SH-SY5Y (cell line): Measurements from ENCODE around the gene BCORL1.

ENCODE experiments used
- GATA2 ChIP-seq: IDR thresholded peaks from 2 replicates; pipeline ENCODE4 v1.6.1; 2011; ENCODE audit warnings: mild to moderate bottlenecking, low read depth, low read length
- GATA3 ChIP-seq: IDR thresholded peaks from 2 replicates; pipeline ENCODE4 v1.6.1; 2011; ENCODE audit warnings: low read depth, mild to moderate bottlenecking, low read length, moderate library complexity

The BCORL1 gene, protein sequence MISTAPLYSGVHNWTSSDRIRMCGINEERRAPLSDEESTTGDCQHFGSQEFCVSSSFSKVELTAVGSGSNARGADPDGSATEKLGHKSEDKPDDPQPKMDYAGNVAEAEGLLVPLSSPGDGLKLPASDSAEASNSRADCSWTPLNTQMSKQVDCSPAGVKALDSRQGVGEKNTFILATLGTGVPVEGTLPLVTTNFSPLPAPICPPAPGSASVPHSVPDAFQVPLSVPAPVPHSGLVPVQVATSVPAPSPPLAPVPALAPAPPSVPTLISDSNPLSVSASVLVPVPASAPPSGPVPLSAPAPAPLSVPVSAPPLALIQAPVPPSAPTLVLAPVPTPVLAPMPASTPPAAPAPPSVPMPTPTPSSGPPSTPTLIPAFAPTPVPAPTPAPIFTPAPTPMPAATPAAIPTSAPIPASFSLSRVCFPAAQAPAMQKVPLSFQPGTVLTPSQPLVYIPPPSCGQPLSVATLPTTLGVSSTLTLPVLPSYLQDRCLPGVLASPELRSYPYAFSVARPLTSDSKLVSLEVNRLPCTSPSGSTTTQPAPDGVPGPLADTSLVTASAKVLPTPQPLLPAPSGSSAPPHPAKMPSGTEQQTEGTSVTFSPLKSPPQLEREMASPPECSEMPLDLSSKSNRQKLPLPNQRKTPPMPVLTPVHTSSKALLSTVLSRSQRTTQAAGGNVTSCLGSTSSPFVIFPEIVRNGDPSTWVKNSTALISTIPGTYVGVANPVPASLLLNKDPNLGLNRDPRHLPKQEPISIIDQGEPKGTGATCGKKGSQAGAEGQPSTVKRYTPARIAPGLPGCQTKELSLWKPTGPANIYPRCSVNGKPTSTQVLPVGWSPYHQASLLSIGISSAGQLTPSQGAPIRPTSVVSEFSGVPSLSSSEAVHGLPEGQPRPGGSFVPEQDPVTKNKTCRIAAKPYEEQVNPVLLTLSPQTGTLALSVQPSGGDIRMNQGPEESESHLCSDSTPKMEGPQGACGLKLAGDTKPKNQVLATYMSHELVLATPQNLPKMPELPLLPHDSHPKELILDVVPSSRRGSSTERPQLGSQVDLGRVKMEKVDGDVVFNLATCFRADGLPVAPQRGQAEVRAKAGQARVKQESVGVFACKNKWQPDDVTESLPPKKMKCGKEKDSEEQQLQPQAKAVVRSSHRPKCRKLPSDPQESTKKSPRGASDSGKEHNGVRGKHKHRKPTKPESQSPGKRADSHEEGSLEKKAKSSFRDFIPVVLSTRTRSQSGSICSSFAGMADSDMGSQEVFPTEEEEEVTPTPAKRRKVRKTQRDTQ (N-terminal part only)

DNA sequence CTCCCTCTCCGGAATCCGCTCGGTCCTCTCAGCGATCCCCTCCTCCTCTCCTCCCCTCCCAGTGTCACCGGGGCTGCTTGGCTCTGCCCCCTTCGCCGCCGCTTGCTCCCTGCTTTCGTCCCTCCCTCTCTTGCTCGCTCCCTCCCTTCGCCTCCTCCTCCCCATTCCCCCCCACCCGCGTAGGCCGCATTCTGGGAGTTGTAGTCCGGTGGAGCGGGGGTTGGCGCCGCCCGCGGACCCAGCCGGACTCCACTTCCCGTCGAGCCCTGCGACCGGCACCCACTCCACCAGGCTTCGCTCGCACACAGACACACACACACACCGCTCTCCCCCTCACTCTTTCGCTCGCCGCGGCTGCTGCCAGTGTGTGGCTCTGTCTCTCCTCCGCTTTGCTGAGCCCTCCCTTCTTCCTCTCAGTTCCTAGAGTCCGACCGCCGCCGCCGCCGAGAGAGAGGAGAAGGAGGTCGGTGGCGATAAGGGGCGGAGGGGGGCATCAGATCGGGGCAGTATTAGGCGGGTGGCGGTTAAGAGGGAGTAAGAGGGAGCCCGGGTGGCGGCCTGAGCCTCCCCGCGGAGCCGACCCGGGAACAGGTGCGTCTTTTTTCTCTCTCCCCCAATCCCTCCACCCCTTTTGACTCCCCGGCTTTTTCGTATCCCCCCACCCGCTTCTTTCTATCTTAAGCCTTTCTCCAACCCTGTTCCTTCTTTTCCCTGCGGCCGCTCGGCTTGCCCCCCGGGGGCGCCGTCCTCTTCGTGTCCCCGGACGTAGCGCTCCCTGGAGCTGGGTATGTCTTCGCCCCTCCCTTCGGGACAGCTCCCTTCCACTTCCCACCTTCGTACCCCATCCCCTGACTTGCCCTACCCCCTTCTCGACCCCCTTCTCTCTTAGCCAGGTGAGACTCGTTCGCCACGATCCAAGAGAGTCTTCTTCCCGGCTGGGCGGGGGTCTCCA lies at the start of gene BCORL1:
Gene BCORL1 (plus strand): TSS at position 336 of the 952 bp plus-strand sequence. CDS start 22,597 bp downstream, outside the sequence.
- no peak for TF ChIP-seq GATA3
- TF ChIP-seq GATA2 = no peak

GRCh38 chrX:129932821-129933321 lies 49.6 kb upstream of the BCORL1 start:
- TF ChIP-seq GATA3 = no peak
- no peak for TF ChIP-seq GATA2

GRCh38 chrX:129933700-129934099 lies 48.7 kb upstream of the BCORL1 start:
- TF ChIP-seq GATA3 = no peak

DNA sequence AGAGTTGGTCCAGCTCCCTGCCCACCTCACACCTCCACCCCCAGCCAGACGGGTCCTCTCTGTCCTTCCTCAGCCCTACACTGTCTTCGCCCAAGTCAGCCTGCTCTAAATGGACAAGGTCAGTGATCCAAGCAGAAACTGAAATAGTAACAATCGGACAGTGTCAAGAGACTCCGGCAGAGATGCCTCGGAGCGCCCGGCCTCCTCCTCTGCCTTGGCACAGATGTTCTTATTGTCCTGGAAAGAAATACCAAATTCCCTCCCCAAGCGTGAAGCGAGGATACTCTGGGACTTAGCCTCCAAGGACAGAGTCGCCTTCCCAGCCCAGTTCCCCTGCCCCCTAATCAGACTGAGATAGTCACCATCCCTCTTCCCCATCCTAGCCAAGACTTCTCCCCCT lies 48.0 kb upstream of the BCORL1 start:
- TF ChIP-seq GATA2 (no peak), GATA3 (no peak)

DNA sequence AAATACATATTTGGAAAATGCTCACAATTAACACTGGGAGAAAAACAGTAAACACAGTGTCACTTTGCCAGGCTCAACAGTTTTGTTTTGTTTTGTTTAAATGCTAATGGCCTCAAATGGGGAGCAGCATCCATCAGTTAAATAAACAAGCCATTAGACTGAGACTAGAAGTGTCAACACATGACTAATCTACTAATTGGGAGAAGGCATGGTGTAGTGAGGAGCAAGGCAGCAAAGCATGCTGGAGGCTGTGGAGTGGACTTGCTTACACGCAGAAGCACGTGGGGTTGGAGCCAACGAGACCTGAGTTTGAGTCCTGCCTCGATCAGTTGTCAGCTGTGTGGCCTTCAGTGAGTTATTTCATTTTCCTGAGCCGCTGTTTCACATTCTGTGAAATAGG lies 47.5 kb upstream of the BCORL1 start:
- no peak for TF ChIP-seq GATA2
- TF ChIP-seq GATA3 = no peak

- TF ChIP-seq GATA3 = no peak
- TF ChIP-seq GATA2 = no peak
Measured at GRCh38 chrX:129938081-129938480, 44.4 kb upstream of the BCORL1 start.

DNA sequence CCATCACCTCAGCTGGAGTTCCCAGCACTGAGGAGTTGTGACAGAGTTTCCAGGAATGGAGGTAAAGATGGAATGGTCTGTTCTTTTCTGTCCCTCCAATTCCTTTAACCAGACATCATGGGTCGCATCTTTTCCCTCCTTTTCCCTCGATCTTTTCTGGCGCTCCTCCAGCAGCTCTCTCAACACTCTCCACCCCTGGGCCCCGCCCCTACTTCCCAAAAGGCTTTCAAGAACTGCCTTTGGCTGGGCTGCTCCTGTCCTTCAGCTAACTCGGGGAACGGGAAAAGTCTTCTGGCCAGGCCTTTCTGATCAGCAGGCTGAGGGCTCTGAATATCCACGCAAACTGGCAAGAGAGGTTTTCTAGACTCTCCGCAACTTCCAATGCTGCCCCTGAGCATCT lies 42.4 kb upstream of the BCORL1 start:
- no peak for TF ChIP-seq GATA2
- TF ChIP-seq GATA3 = no peak

- no peak for TF ChIP-seq GATA3
Measured at GRCh38 chrX:129940721-129941120, 41.7 kb upstream of the BCORL1 start.

DNA sequence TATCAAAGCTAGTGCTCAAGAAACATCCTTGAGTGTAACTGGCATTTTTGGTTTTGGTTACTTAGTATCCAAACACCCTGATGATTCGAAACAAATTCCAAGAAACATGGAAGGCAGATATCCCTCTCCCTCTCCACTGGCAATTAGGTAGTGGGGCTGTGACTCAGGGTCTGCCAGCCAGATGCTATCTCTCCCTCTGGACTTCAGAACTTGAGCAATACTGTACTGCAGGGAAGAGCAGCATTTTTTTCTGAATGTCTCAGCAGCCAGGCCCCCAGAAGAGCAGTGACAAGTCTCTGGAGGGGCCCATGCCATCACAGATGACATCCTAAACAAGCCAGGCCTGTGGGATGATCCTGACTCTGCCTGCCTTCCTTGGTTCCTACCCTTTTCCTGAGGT lies 37.3 kb upstream of the BCORL1 start:
- no peak for TF ChIP-seq GATA3
- TF ChIP-seq GATA2 = no peak

GRCh38 chrX:129953334-129953648 lies 29.1 kb upstream of the BCORL1 start:
- TF ChIP-seq GATA2 (no peak), GATA3 (no peak)

DNA sequence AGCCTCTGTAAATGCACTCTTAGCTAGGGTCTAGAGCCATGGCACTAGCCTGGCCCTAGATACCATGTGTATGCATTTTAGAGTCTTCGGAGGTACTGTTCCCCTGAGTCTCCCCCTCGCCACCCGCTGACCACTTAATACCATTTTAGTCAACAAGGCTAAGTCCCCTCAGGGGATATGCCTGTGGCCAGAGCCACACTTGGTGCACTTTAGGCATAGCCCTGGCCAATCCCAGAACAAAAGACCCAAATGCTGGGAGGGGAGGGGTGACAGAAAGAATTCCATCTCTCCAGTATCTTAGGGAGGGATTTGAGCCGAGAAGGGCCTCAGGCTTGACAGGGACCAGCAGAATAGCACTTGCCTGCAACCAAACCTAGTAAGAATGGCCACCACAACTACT lies 28.6 kb upstream of the BCORL1 start:
- TF ChIP-seq GATA2 (no peak), GATA3 (no peak)

GRCh38 chrX:129954804-129955203 lies 27.6 kb upstream of the BCORL1 start:
- TF ChIP-seq GATA3 (no peak), GATA2 (no peak)

GRCh38 chrX:129955682-129956081 lies 26.8 kb upstream of the BCORL1 start:
- no peak for TF ChIP-seq GATA3
- TF ChIP-seq GATA2 = no peak

- TF ChIP-seq GATA2 = no peak
- TF ChIP-seq GATA3 = no peak
Measured at GRCh38 chrX:129956145-129956544, 26.3 kb upstream of the BCORL1 start.
